HT1080 (cell line): ENCODE results near the gene MSX1. TPM values are rescaled to one million over a fixed set of nuclear protein-coding genes. Genes with fewer than 3 reads are reported as not detected.

Experiments
- DNase-seq: peaks from one replicate; pipeline ENCODE4 v3.0.0-alpha.2; 2015; ENCODE audit warnings: low read depth
- total RNA-seq: library from RNA; depleted of rRNA; stranded (reverse); fragments of >200 nt; shearing (Covaris generic); gene quantifications from 2 replicates; pipeline ENCODE4 v1.2.3, GENCODE V29; 2014

MSX1 gene
- total RNA-seq, 1 experiment from 2014 or later, result 47.1 TPM

- DNase-seq, result no peak
These were observed 2.3 kb upstream of the MSX1 start for GRCh38 chr4:4857001-4857808.

DNA sequence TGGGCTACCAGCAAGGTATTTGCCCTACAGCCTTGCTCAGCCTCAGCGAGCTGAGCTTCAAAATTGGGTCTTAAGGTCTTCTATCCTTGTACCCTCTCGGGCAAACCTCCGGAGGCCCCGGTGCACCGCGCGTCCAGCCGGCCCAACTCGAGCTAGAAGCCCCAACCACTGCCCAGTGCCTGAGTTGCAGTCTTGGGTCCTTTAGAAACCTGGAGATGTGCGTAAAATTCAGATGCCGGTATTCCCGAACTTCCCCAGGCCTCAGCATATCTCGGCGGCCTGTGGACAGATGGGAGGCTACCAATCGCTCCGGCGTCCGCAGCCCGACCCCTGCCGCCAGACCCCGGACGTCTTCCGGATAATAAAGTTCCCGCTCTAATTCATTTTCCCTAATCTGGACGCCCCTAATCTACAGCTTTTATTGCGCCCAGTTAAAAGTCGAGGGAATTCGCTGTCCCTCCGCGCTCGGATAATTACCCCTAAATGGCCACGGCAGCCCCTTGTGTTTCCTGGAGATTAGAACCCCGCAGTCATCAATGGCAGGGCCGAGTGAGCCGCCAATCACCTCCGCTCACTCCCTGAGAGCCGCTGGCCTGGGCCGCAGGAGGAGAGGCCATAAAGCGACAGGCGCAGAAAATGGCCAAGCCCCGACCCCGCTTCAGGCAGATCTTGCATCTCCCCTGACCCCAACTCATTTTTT lies 1.5 kb upstream of the MSX1 start:
- DNase-seq, result no peak

- DNase-seq, result no peak
These were observed 739 bp upstream of the MSX1 start for GRCh38 chr4:4858527-4859324.

- no peak for DNase-seq
These were observed 534 bp downstream of the MSX1 start for GRCh38 chr4:4859799-4860599.

DNA sequence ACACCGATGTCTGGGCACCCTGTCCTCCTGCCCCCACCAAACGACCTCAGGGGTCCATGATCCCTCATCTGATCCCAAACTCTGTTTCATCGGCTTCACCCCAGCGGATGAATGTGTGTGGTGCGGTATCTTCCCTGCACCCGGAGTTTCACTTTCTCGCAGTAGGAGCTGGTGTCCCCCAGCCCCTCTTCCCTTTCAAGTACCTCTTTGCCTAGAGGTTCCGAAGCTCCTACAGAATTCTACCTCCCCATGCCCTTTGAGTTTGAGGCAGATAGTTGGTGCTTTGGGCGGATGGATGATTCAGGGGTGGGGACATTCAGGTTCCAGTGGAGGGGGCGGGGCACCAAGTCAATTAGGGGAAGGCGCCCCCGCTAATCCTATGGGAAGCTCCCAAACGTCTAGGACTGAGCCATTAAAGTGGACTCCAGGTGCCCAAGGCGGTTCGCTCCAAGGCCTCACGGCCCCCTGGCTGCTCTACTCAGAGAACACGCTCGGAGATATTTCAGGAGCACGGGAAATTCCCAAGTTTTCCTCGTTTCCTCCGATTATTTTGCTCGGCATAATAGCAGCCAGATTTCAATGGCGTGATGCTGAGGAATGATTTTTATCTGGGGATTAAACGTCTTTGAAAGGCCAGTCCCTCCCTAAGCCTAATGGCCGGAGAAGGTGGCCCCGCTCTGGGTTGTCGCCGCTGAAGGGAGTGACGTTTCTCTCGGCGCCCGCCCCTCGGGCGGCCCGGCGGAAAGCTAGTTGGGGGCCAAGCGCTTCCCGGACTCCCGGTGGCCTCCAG lies 1.3 kb downstream of the MSX1 start:
- DNase-seq, result no peak

DNA sequence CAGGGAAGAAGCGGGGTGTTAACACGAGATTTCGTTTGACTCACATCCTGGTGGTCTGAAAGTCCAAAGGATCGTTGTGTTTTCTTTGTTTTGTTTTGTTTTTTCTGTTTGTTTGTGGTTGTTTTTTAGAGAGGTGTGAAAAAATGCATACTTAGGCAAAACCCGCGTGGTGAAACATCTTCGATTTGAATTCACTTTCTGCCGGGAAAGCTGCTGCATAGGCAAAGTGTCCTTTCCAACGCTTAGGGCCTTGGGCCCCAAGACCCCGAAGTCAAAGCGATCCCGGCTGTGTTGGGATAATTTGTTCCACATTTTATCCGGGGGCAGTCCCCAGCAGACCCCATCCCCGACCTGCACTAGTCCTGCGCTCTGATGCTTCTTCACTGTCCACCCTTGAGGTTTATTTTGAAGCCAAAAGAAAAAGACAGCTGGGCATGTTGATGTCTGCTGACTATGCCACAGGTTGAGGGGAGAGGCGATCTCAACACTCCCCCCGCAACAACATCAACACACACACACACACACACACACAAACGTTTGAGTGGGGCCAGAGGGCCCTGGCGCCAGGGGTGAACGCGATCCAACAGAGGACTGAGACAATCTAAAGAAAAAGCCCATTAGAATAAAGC lies 2.0 kb downstream of the MSX1 start:
- DNase-seq, result no peak

DNA sequence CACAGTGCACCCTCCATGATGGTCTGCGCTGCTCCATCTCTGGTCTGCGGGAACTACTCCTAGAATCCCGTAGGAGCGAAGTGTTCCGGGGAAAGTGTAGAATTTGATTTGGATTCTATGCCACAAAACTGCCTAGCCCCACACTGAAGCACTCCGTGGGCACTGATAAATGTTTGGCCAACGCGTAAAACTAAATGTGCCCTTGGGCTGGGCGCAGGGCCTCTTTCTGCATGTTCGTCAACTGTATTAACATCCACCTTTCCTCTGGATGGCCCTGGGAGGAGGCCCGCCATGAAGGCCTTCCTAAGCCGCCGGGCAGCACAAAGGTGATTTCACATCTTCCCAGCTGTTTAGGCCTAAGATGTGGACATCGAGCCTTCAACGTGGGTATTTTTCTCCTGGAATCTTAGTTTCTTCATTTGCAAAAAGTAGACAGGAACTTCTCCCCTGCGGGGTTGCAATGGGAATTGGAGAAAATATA lies 2.6 kb downstream of the MSX1 start:
- no peak for DNase-seq

DNA sequence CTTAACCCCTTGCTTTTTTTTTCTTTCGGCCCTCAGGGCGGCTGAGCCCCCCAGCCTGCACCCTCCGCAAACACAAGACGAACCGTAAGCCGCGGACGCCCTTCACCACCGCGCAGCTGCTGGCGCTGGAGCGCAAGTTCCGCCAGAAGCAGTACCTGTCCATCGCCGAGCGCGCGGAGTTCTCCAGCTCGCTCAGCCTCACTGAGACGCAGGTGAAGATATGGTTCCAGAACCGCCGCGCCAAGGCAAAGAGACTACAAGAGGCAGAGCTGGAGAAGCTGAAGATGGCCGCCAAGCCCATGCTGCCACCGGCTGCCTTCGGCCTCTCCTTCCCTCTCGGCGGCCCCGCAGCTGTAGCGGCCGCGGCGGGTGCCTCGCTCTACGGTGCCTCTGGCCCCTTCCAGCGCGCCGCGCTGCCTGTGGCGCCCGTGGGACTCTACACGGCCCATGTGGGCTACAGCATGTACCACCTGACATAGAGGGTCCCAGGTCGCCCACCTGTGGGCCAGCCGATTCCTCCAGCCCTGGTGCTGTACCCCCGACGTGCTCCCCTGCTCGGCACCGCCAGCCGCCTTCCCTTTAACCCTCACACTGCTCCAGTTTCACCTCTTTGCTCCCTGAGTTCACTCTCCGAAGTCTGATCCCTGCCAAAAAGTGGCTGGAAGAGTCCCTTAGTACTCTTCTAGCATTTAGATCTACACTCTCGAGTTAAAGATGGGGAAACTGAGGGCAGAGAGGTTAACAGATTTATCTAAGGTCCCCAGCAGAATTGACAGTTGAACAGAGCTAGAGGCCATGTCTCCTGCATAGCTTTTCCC lies 3.4 kb downstream of the MSX1 start:
- no peak for DNase-seq

DNA sequence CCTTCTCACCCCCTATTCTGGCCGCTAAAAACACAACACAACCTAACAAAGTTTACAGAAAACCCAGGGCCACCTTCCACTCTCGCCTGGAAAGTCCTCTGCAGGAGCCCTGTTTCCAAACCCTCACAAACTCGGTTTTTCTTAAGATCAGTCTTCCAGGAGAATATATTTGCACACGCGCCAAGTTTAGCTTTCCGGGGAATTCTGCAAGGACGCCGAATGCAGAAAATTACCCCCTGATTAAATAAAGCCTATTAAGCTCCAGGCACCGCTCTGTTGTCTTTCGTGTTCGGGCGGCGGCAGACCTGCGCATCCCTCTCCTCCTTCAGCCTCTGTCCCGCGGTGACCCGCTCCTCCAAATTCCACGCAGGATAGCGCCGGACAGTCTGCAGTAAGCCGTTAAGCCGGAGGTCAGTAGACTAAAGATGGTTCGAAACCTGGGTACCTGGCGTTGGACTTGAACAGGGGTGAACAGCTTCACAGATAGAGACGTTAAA lies 5.0 kb downstream of the MSX1 start:
- DNase-seq, result no peak

DNA sequence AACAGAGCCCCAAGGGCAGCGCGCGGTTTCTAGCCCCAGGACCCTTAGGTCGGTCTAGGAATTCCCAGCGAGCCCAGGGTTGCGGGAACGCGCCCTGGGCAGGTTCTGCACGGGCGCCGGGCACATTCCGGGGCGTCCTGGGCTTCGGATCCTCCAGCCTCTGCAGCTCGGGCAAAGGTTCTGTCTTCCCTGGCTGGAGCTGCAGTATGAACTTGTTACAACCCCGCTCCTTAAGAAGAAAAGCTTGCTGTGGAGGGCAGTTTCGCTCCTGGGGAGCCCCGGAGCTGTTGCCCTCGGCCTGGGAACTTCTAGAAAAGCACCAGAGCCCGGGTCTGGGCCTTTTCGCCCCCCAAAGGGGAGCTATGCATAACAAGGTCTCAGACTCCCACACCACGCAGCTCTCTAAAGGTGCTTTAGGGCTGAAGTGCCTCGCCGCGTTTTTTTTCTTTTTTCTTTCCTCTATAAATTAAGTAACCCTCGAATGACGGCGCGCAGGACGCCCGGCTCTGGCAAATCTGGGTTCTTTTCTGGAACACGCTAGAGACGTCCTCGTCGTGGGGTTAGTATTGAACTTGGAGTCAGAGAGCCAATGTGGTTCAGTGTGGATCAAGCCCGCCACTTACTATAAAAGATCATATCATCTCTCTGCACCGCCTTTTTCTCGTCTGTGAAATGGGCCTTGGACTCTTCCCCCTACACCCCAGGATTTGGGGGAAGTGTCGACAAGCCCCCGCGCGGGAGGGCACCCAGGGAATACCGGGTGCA lies 5.7 kb downstream of the MSX1 start:
- no peak for DNase-seq

DNA sequence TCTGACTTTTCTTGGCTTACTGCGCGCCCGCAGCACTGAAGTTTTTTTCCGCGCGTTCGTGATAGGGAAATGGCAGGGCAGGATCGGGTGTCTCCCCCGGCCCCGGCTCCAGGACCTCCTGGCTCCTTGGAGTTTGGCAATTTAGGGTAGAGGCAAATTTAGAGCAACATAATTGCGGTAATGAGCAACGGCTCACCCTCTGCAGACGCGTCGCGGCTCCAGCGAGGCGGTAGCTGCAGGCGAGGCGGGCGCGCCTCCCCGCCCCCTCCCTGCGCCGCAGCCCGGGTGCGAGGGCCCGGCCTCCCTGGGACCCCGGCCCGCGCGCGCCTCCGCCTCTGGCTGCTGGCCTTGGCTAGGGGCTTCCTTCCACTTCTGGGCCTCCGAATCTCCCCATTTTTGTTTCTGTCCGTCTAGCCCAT lies 6.2 kb downstream of the MSX1 start:
- no peak for DNase-seq

GRCh38 chr4:4866124-4866865 lies 6.8 kb downstream of the MSX1 start:
- no peak for DNase-seq

DNA sequence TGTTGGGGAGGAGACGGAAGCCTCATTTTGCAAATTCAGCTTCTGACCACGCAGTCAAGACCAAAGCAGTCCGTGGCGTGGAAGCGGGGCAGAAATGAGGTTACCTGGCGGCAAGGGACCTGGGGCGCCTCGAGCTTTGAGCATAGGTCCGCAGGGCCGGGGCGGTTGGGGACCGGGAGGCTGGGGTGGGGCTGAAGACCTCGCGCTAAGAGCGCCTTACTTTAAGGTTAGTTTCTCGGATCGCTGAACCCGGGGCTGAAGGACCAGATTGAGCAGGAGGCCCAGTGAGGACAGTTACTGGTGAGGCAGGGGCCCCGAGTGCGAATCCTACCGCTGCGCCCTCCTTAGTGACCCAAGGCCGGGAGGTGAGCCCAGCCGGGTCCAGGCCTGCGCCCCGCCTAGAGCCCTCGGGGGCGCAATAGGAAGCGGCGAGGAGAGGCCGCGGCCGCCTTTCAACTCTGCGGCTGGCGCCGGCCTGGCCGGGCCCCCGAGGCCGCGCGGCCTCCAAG lies 7.5 kb downstream of the MSX1 start:
- no peak for DNase-seq

DNA sequence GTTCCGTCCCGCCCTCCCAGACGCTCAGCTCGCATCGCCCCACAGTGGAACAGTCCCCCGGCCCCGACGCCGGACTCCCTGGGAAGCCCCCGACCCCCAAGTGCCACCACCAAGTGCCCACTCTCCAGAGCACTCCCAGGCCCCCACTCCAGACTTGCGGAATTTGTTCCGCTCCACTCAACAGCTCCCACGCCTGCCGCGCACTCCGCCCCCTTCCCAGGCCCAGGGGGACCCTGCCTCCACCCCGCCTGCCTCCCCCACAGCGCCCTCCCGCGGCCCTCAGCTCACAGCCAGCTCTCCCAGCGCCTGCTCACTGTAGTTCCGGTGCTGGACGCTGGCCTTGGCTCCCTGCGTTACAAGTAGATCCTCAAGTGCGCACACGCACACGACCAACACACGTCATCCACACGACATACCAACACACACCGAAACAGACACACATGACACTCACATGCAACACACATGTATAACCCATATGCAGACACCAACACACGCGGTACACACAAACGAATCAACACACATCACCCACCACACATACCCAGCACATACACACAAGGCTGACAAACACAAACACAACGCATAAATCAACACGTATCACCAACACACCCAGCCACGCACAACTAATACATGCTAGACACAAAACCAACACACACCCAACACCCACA lies 8.0 kb downstream of the MSX1 start:
- no peak for DNase-seq

DNA sequence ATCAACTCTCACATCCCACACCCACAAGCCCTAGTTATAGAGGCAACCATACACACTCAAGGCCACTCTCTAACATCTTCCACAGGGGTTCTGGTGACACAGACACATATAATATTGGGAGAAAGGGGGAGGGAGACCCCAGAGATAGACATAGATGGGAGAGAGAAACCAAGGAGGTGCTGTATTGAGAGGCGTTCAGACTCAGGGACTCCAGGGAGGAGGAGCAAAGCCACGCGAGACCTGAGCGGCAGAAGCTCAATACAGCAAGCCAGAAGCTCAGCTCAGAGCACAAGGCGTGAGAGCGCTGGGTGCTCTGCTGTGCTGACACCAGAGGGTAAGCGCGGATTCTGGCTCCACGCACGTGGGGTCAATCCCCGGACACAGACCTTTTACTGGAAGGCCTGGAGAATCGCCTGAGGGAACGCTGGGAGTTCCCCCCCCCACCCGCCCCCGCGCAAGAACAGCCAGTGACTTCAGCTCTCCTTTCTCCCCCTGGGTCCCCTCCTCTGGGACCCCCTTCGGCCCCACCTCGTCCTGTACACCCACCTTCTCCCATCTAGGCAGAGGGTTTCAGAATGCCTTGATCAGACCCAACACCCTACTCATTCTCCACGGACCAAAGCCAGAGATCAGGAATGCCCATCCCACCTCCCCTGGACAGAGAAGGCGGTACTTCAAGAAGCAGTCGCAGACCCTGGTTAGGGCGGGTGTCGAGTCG lies 8.7 kb downstream of the MSX1 start:
- no peak for DNase-seq
